ENCODE results near the gene HDLBP.

DNA sequence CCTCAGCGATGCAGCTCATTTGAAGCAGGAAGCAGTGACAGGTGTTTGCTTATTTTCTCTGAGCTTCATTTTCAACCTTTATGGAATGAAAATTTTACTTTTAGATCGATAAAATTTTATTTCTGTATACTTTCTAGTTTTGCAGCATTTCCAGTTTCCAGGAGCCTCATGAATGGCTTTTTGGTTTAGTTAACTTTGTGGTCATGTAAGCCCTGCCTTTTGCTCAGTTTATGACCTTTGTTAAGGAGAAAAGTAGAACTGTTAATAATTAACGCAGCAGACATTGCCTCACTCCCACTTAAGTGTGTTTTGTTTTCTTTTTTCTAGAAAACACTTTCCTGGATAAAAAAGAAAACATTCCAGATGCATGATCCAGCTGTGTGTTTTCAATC is 36.2 kb upstream of the HDLBP start:
- TF ChIP-seq, protein P1, sequence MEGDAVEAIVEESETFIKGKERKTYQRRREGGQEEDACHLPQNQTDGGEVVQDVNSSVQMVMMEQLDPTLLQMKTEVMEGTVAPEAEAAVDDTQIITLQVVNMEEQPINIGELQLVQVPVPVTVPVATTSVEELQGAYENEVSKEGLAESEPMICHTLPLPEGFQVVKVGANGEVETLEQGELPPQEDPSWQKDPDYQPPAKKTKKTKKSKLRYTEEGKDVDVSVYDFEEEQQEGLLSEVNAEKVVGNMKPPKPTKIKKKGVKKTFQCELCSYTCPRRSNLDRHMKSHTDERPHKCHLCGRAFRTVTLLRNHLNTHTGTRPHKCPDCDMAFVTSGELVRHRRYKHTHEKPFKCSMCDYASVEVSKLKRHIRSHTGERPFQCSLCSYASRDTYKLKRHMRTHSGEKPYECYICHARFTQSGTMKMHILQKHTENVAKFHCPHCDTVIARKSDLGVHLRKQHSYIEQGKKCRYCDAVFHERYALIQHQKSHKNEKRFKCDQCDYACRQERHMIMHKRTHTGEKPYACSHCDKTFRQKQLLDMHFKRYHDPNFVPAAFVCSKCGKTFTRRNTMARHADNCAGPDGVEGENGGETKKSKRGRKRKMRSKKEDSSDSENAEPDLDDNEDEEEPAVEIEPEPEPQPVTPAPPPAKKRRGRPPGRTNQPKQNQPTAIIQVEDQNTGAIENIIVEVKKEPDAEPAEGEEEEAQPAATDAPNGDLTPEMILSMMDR (IDR thresholded peaks at IDR 0.05; ENCODE audit: poor library complexity): no peak
- TF ChIP-seq EZH2 (IDR thresholded peaks at IDR 0.05; ENCODE audit: borderline replicate concordance): no peak
